Heart left ventricle (tissue), 16 donors: Measurements from ENCODE around the gene TMCO6. TPM values are rescaled to one million over a fixed set of nuclear protein-coding genes. Genes with fewer than 3 reads are reported as not detected.
"Not testable (repeated sequence)": the region's sequence is repeated elsewhere in the genome, so short reads cannot be mapped to it uniquely, and the experiment has no call there.

Source experiments
- ATAC-seq, 4 donors: fragments of 200-7000 bp; cut with Tn5 transposase; one replicate each; pipeline ENCODE4 v1.9.1; 2020 to 2022; ENCODE audit warnings: moderate library complexity in 4 of 4, mild to moderate bottlenecking in 3 of 4, moderate number of reproducible peaks in 1 of 4
- DNase-seq, 5 donors: peaks; one replicate each; pipeline ENCODE4 v3.0.0-alpha.2; 2020
- H3K27ac ChIP-seq, 12 donors: fragments of 200-600 bp; sonication (generic) in 4 of 12; one replicate each; pipeline versions ENCODE4 v1.5.0 to v1.8.0; 2016 to 2022; ENCODE audit warnings: mild to moderate bottlenecking in 2 of 12
- H3K27me3 ChIP-seq, 9 donors: fragments of 200-600 bp; sonication (generic) in 2 of 9; one replicate each; pipeline versions ENCODE4 v1.5.1 to v1.8.0; 2016 to 2022; ENCODE audit warnings: mild to moderate bottlenecking in 3 of 9
- H3K36me3 ChIP-seq, 9 donors: fragments of 200-600 bp; sonication (generic) in 2 of 9; one replicate each; pipeline versions ENCODE4 v1.5.0 to v1.8.0; 2018 to 2022; ENCODE audit warnings: mild to moderate bottlenecking in 2 of 9
- H3K4me1 ChIP-seq, 12 donors: fragments of 200-600 bp; sonication (generic) in 4 of 12; one replicate each; pipeline versions ENCODE4 v1.5.0 to v1.8.0; 2016 to 2022; ENCODE audit warnings: mild to moderate bottlenecking in 3 of 12
- H3K4me3 ChIP-seq, 12 donors: fragments of 200-600 bp; sonication (generic) in 4 of 12; one replicate each; pipeline versions ENCODE4 v1.5.0 to v1.8.0; 2017 to 2022; ENCODE audit warnings: mild to moderate bottlenecking in 9 of 12, moderate library complexity in 4 of 12
- H3K9me3 ChIP-seq, 12 donors: fragments of 200-600 bp; sonication (generic) in 4 of 12; one replicate each; pipeline versions ENCODE4 v1.5.0 to v1.8.0; 2016 to 2022; ENCODE audit warnings: mild to moderate bottlenecking in 1 of 12
- CTCF ChIP-seq, 12 donors: fragments of 200-600 bp; sonication (generic) in 4 of 12; IDR thresholded peaks; one replicate each; pipeline versions ENCODE4 v1.5.0 to v1.8.0; 2018 to 2022; ENCODE audit warnings: antibody characterized with exemption in 12 of 12, mild to moderate bottlenecking in 5 of 12
- POLR2A ChIP-seq, 2 donors: fragments of 450-650 bp; IDR thresholded peaks; one replicate each; pipeline ENCODE4 v1.6.1; 2017; ENCODE audit warnings: antibody characterized with exemption in 2 of 2, mild to moderate bottlenecking in 2 of 2, moderate library complexity in 2 of 2
- WGBS, 4 donors: extraction: QIAGEN DNeasy Blood & Tissue Kit in 2 of 4; methylation state at CpG; one replicate each; pipeline versions ENCODE4 v1.1.5 to v1.1.7; 2013 to 2018; 5-methylcytosine and 5-hydroxymethylcytosine counted together
- intact Hi-C, 10 donors: fragments of 100-400 bp; cut with DNase I; formaldehyde crosslinking; loops; one replicate each; pipeline versions ENCODE4 v1.11.1 to v1.14.2; 2022
- polyA plus RNA-seq, 2 donors: library from polyadenylated mRNA; stranded (reverse); fragments of 200-250 nt; gene quantifications; one replicate each; pipeline ENCODE4 v1.2.3, GENCODE V29; 2013
- total RNA-seq, 9 donors: library from RNA; depleted of rRNA in 2 of 9; stranded (reverse); fragments of >200 nt in 2 of 9; fragmentation: NEBNext Ultra II Directional in 3 of 9; extraction: Animal tissue kit (Norgen Biotek cat#: 25700) in 3 of 9; gene quantifications; one replicate each; pipeline versions ENCODE4 v1.1.0 to v1.2.4, GENCODE V29; 2016 to 2023
- donor health status: ischemic (EF 13 %, LVEDD 7.1; RV severe dilation, severe dysfunction).
- donor health status: healthy with polysubstance abuse.
- donor health status: DM: no; HTN: yes; CAD: no.
- donor health status: DM: no; HTN: no; CAD: no.
- donor health status: ischemic (EF 25% LVEDD 6.9; RV normal size, moderate dysfunction).
- donor health status: ischemic (EF 25% LVEDD 5.7; RV mildly dilated, moderate dysfunction).
- donor health status: healthy.
- donor health status: DM: yes; HTN: yes; CAD: no.
- donor health status: ischemic (EF 35%, LVEDD 5.7; RV mildly dilated, moderate dysfunction).
- donor health status: nonischemic (EF 11% LVEDD 7.7; RV severe dilation, severe dysfunction).
- donor health status: DM: yes; HTN: yes; CAD: no.
- donor health status: PGD.
- donor health status: ischemic (EF 29% LVEDD 5.4; RV normal size, mild dysfunction).
- donor health status: nonischemic (EF 23%, LVEDD 6.1; RV moderate dilation, normal function).

Gene TMCO6
- total and polyA plus RNA-seq, 11 donors: 2.2 to 11.7 (median 3.9) TPM

- Histone ChIP-seq H3K36me3 (no peaks in the 10 kb centered on the region), H3K4me1 (peaks cover 0 to 11% (median 0%) of the 10 kb centered on the region in 12 donors), H3K4me3 (no peak overlapping the region), H3K27ac (peak overlapping the region in 1 of 12 donors; percentile 30), H3K27me3 (no peaks in the 10 kb centered on the region), H3K9me3 (no peaks in the 10 kb centered on the region)
- no peak for DNase-seq
- 66 to 74% (median 70%) methylated on average over 3 of the region's 3 CpGs for WGBS, 4 donors
- no peak for TF ChIP-seq POLR2A (IDR thresholded peaks at IDR 0.05)
- TF ChIP-seq CTCF (IDR thresholded peaks at IDR 0.05): no peak
- intact Hi-C loops: loop anchor here in 1 of 10 donors (5.0 kb wide), 1 partner anchor 45 kb away; no protein-coding TSS in a partner anchor
- no peak for ATAC-seq
Measured at GRCh38 chr5:140622301-140622700, 16.9 kb upstream of the TMCO6 start.

GRCh38 chr5:140623061-140623460 is 16.2 kb upstream of the TMCO6 start:
- not testable (repeated sequence) for H3K9me3 ChIP-seq, ATAC-seq, H3K27ac ChIP-seq, DNase-seq, H3K4me3 ChIP-seq, H3K27me3 ChIP-seq, H3K36me3 ChIP-seq
- intact Hi-C loops: loop anchor here in 1 of 10 donors (5.0 kb wide), 1 partner anchor 46 kb away; no protein-coding TSS in a partner anchor
- peaks cover 0 to 11% (median 0%) of the 10 kb centered on the region in 12 donors for H3K4me1 ChIP-seq

GRCh38 chr5:140624886-140625285 is 14.4 kb upstream of the TMCO6 start:
- WGBS, 4 donors: 86 to 89% (median 88%) methylated on average over 10 of the region's 10 CpGs
- H3K27me3 ChIP-seq, H3K27ac ChIP-seq, DNase-seq, H3K36me3 ChIP-seq, ATAC-seq, H3K9me3 ChIP-seq, H3K4me3 ChIP-seq: not testable (repeated sequence)
- intact Hi-C loops: loop anchor here in 1 of 10 donors (5.0 kb wide), 1 partner anchor 48 kb away; no protein-coding TSS in a partner anchor
- H3K4me1 ChIP-seq: peaks cover 0 to 11% (median 0%) of the 10 kb centered on the region in 12 donors

DNA sequence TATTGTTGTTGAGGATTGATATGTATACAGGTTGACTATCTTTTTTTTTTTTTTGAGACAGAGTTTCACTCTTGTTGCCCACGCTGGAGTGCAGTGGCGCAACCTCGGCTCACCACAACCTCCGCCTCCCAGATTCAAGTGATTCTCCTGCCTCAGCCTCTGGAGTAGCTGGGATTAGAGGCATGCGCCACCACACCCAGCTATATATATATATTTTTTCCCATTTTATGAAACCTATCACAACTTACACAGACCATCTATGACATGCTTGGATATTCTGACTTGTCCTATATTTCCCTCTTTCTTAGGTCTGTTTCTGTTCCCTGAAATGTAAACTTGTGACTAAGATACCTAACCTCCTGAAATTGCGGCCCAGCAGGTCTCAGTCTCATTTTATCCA is 11.3 kb upstream of the TMCO6 start:
- TF ChIP-seq CTCF (IDR thresholded peaks at IDR 0.05) (no peak), POLR2A (IDR thresholded peaks at IDR 0.05) (no peak)
- Histone ChIP-seq H3K36me3 (peaks cover 0 to 3% (median 0%) of the 10 kb centered on the region in 9 donors), H3K27me3 (no peaks in the 10 kb centered on the region), H3K27ac (no peak overlapping the region), H3K4me1 (peaks cover 0 to 17% (median 10%) of the 10 kb centered on the region in 12 donors), H3K4me3 (no peak overlapping the region), H3K9me3 (peaks cover 0 to 7% (median 0%) of the 10 kb centered on the region in 12 donors)
- ATAC-seq (no peak), DNase-seq (no peak)
- 90 to 95% (median 92%) methylated on average over 6 of the region's 6 CpGs for WGBS, 4 donors
- intact Hi-C loops: no loop called here

GRCh38 chr5:140628711-140629110 is 10.5 kb upstream of the TMCO6 start:
- intact Hi-C loops: no loop called here
- no peak for ATAC-seq
- Histone ChIP-seq H3K36me3 (peaks cover 0 to 3% (median 0%) of the 10 kb centered on the region in 9 donors), H3K9me3 (peaks cover 0 to 7% (median 0%) of the 10 kb centered on the region in 12 donors), H3K27me3 (no peaks in the 10 kb centered on the region), H3K4me1 (peaks cover 0 to 22% (median 15%) of the 10 kb centered on the region in 12 donors), H3K27ac (no peak overlapping the region), H3K4me3 (peak overlapping the region in 1 of 12 donors; percentile 66)
- no peak for TF ChIP-seq CTCF (IDR thresholded peaks at IDR 0.05)
- no peak for TF ChIP-seq POLR2A (IDR thresholded peaks at IDR 0.05)
- WGBS, 4 donors: 42 to 84% (median 63%) methylated on average over 1 of the region's 1 CpG
- DNase-seq: no peak
